SJSA1 (cell line): ENCODE measurements around the gene GNRHR. TPM values are rescaled to one million over a fixed set of nuclear protein-coding genes. Genes with fewer than 3 reads are reported as not detected.
"Not testable (repeated sequence)": the region's sequence is repeated elsewhere in the genome, so short reads cannot be mapped to it uniquely, and the experiment has no call there.

ENCODE experiments used
- DNase-seq, 2 experiments: peaks; one replicate each; pipeline ENCODE4 v3.0.0-alpha.2; 2015 to 2020; ENCODE audit warnings: low spot score in 2 of 2, low read depth in 1 of 2
- H3K27ac ChIP-seq: fragments of 250-450 bp; sonication (Bioruptor Pico); 2 replicates; pipeline ENCODE4 v1.5.1; 2020; ENCODE audit warnings: mild to moderate bottlenecking, moderate library complexity
- H3K27me3 ChIP-seq: fragments of 250-450 bp; sonication (Bioruptor Pico); replicated peaks from 2 replicates; pipeline ENCODE4 v1.5.1; 2020; ENCODE audit warnings: mild to moderate bottlenecking, moderate library complexity
- H3K36me3 ChIP-seq: fragments of 250-450 bp; sonication (Bioruptor Pico); 2 replicates; pipeline ENCODE4 v1.5.1; 2020; ENCODE audit warnings: mild to moderate bottlenecking
- H3K4me1 ChIP-seq: fragments of 250-450 bp; sonication (Bioruptor Pico); replicated peaks from 2 replicates; pipeline ENCODE4 v1.6.1; 2021; ENCODE audit warnings: mild to moderate bottlenecking
- H3K4me3 ChIP-seq: fragments of 250-450 bp; sonication (Bioruptor Pico); 2 replicates; pipeline ENCODE4 v1.5.1; 2020; ENCODE audit warnings: mild to moderate bottlenecking
- H3K9me3 ChIP-seq: fragments of 250-450 bp; sonication (Bioruptor Pico); replicated peaks from 2 replicates; pipeline ENCODE4 v1.5.1; 2020; ENCODE audit warnings: mild to moderate bottlenecking
- total RNA-seq: library from RNA; depleted of rRNA; stranded (reverse); fragments of >200 nt; shearing (Covaris generic); gene quantifications from 2 replicates; pipeline ENCODE4 v1.2.3, GENCODE V29; 2014

The GNRHR gene
- total RNA-seq, 1 experiment from 2014 or later = not detected

DNA sequence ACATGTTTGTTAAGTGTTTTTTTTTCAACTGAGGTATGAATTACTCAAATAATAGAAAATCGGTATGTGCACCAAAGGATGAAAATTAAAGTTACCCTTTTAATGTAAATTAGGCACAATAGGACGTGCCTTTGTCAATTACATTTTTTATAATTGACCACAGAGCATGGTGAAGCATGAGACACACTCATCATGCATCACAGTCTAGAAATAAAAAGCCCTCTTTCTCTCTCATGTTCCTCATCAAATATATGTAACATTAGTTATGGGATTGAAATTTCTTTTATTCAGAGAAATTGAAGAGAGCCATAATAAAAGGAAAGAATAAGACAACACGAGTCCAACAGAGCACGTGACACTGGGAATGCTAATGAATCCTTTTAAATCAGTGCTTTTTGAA is 3.5 kb downstream of the GNRHR start:
- H3K4me1 ChIP-seq = peaks cover 10% of the 10 kb centered on the region; the same call in 1 of the 2 replicates
- H3K9me3 ChIP-seq = no peaks in the 10 kb centered on the region
- H3K27me3 ChIP-seq = no peaks in the 10 kb centered on the region
- DNase-seq = no peak
- H3K4me3 ChIP-seq = no peak overlapping the region
- H3K27ac ChIP-seq = no peak overlapping the region
- H3K36me3 ChIP-seq = no peaks in the 10 kb centered on the region

DNA sequence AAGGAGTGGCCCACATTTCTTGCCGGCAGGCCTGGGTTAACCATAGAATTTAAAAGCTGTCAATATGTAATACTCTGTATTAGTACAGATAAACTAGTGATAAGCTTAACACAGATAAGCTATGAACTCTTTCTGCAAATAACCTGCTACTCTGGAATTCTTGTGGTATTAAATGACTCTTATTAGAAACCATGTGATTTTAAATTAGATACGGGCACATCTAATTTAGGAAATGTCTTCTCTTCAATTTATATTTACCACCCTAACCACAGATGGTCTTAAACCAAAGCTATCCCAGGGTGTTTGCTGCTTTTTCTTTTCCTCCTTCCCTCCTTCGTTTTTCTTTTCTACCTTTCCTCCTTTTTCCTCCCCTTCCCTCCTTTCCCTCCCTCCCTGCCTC is 4.9 kb downstream of the GNRHR start:
- Histone ChIP-seq H3K9me3 (no peaks in the 10 kb centered on the region), H3K27me3 (no peaks in the 10 kb centered on the region), H3K36me3 (no peaks in the 10 kb centered on the region), H3K27ac (no peak overlapping the region), H3K4me1 (peaks cover 10% of the 10 kb centered on the region; the same call in 1 of the 2 replicates), H3K4me3 (no peak overlapping the region)
- DNase-seq = no peak

DNA sequence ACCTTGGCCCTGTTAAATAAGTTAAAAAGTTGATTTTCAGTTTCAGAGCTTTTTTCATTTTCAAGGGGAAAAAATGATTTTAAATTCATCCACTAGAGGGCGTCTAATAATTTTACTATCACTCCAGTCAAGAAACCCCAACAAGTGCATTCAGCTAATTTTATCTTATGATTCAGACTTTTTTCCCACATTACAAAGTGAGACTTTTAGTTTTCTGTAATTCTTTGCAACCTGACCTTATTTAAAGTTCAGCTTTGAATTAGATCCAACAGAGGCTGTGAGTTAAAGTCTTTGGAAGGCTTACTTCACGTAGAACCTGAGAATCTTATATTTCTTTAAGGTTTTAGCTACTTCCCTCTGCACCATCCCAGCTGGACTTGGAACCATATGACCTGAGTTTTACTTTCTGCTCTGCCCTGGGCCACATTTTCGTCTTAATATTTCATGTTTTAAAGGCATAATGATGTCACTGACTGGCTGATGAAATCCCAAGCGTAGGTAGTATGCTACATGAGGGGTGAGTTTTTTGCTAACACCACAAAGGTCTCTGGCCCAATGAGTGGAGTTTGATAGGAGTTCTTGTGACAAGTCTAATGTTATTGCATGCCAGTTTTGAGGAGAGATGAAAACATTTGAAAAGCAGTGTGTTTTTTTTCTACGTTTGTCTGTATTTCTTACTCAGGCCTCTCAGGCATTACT is 7.2 kb downstream of the GNRHR start:
- peaks cover 10% of the 10 kb centered on the region; the same call in 1 of the 2 replicates for H3K4me1 ChIP-seq
- H3K27me3 ChIP-seq = no peaks in the 10 kb centered on the region
- H3K4me3 ChIP-seq = no peak overlapping the region
- H3K27ac ChIP-seq = no peak overlapping the region
- H3K36me3 ChIP-seq = no peaks in the 10 kb centered on the region
- DNase-seq = peak in 1 of 2 experiments; percentile 32
- H3K9me3 ChIP-seq = no peaks in the 10 kb centered on the region

DNA sequence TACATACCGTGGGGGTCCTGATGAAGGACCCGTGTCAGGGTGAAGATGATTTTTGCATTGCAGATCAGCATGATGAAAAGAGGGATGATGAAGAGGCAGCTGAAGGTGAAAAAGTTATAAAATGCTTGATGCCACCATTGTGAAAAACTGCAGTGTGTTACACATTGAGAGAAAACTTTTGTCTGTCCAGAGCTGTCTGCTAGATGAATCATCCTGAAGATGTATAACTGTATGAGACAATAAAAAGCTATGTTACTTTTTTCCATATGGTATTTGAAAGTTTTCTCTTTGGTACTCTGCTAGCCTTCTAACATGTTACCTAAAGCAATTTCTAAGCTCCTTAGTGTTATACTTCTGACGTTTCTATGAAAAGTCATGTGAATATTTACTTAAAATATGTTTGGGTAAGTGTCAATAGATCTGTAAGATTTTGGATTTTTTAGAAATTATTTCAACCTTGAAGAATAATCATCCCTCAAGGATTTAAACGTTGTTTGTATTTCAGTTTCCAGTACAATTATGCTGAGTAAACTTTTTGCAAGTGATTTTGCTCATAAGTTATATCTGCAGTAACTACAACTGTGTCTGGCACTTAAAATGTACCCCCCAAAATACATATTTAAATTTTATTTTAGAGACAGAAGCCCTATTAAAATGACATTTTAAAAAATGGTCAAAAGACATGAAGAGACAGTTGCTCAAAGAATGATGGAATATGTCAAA is 9.5 kb downstream of the GNRHR start:
- Histone ChIP-seq H3K4me1 (no peaks in the 10 kb centered on the region), H3K27ac (no peak overlapping the region), H3K36me3 (no peaks in the 10 kb centered on the region), H3K4me3 (no peak overlapping the region), H3K9me3 (no peaks in the 10 kb centered on the region), H3K27me3 (no peaks in the 10 kb centered on the region)
- no peak for DNase-seq

DNA sequence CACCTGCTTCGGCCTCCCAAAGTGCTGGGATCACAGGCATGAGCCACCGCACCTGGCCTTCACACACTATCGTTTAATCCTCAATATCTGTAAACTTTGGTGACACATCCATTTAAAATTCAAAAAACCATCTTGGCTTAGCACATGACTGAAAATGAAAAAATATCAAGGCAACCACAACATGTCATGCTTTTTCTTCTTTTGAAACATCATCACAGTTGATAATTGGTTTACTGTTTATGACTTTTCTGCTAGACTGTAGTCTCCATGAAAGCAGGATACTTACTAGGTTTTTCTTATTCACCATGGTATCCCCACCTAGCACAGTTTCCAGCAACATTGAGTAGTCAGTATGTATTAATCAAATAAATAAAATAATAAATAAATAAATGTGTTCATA is 11.0 kb downstream of the GNRHR start:
- no peak for DNase-seq
- Histone ChIP-seq H3K27ac (no peak overlapping the region), H3K9me3 (no peaks in the 10 kb centered on the region), H3K4me1 (no peaks in the 10 kb centered on the region), H3K27me3 (no peaks in the 10 kb centered on the region), H3K36me3 (no peaks in the 10 kb centered on the region), H3K4me3 (no peak overlapping the region)

DNA sequence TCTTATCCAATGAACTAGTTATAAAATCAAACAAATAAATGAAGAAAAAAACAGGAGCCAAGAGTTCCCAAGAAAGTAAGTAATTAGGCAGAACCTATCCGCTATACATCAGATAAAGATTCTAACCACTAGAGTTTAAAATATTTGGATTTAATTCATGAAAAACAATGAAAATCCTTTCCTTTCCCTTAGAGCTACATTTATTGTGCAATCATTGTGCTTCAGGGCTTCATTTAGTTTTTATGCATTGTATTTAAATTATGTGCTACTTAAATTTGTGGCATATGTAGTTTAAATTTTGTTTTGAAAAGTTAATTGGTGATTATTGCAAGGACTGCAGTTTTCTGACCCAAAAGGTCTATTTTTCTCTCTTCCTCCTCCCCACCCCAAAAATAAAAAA is 17.9 kb downstream of the GNRHR start:
- no peak for DNase-seq
- no peaks in the 10 kb centered on the region for H3K9me3 ChIP-seq
- H3K4me3 ChIP-seq = no peak overlapping the region
- no peaks in the 10 kb centered on the region for H3K27me3 ChIP-seq
- no peaks in the 10 kb centered on the region for H3K4me1 ChIP-seq
- no peaks in the 10 kb centered on the region for H3K36me3 ChIP-seq
- no peak overlapping the region for H3K27ac ChIP-seq

DNA sequence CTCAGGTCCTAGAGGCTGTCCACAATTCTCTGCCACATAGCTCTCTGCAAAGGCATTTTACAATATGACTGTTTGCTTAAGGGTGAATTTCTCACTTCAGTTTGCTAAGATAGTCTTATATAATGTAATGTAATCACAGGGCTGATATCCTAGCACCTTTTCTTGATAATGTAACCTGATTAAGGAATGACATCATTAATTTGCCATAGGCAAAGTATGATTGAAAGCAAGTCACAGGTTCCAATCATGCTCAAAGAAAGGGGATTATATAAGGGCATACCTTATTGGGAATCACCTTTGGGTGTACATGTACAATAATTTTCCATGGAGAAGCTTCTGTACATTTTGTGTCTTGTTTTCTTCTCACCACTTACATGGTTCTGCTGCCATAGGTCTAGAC is 18.9 kb downstream of the GNRHR start:
- Histone ChIP-seq H3K27ac (no peak overlapping the region), H3K9me3 (no peaks in the 10 kb centered on the region), H3K27me3 (no peaks in the 10 kb centered on the region), H3K36me3 (no peaks in the 10 kb centered on the region), H3K4me3 (no peak overlapping the region), H3K4me1 (no peaks in the 10 kb centered on the region)
- no peak for DNase-seq

DNA sequence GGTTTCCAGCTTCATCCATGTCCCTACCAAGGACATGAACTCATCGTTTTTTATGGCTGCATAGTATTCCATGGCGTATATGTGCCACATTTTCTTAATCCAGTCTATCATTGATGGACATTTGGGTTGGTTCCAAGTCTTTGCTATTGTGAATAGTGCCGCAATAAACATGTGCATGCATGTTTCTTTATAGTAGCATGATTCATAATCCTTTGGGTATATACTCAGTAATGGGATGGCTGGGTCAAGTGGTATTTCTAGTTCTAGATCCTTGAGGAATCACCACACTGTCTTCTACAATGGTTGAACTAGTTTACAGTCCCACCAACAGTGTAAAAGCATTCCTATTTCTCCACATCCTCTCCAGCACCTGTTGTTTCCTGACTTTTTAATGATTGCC is 23.7 kb downstream of the GNRHR start:
- peaks cover 11% of the 10 kb centered on the region; the same call in 1 of the 2 replicates for H3K9me3 ChIP-seq
- not testable (repeated sequence) for H3K27ac ChIP-seq, DNase-seq, H3K27me3 ChIP-seq, H3K4me1 ChIP-seq, H3K4me3 ChIP-seq, H3K36me3 ChIP-seq

DNA sequence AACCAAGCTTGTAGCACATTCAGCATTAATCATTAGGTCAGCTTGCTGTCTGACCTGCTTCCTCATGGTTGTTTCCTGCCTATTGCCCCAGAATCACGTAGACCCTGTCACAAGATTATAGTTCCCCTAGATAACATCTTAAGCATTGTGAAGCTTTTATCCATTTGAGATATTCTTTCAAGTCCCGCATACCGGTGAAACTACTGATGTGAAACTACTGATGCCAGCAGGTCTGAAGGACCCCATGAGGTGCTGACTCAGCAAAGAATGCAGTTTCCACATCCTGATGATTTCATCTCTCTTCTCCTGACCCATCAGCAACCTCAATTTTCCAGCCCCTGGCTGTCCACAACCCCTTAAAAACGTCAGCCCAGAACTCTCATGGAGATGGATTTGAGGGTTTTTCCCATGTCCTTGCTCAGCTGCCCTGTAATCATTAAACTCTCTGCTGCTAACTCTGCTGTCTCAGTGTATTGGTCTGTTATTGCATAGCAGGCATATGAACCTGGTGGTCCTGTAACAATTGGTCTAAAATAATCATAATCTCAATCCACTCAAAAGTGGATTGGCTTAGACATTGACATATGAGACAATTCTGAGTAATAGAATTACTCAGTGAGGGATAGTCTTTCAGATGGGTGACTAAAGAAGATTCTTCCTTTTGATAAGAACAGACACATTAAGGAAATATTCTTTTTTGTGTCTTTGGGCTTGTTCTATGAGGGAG is 26.9 kb downstream of the GNRHR start:
- H3K36me3 ChIP-seq = no peaks in the 10 kb centered on the region
- H3K9me3 ChIP-seq = peaks cover 11% of the 10 kb centered on the region; the same call in 1 of the 2 replicates
- no peak overlapping the region for H3K4me3 ChIP-seq
- no peak for DNase-seq
- H3K27ac ChIP-seq = no peak overlapping the region
- no peaks in the 10 kb centered on the region for H3K27me3 ChIP-seq
- peaks cover 2% of the 10 kb centered on the region for H3K4me1 ChIP-seq

DNA sequence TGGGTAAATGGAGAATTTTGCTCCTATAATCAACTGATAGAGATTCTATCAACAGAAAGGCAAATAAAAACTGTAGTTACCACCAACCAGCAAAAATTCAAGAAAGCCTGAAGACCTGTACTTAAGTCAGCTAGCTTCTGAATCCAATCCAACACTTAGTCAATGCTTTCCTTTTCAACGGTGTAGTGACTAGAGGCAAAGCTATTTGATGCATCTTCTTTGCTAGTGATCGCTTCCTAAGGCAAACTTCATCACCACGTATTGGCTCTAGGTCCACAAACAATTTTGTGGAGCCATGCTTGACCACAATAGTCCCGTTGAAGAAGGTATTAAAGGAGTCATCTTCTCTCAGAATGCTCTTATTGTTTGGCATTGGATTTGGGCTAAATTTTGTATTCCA is 28.2 kb downstream of the GNRHR start:
- Histone ChIP-seq H3K9me3 (peaks cover 11% of the 10 kb centered on the region; the same call in 1 of the 2 replicates), H3K36me3 (peaks cover 7% of the 10 kb centered on the region), H3K27me3 (no peaks in the 10 kb centered on the region), H3K4me3 (no peak overlapping the region), H3K27ac (no peak overlapping the region), H3K4me1 (peaks cover 13% of the 10 kb centered on the region)
- DNase-seq = no peak

DNA sequence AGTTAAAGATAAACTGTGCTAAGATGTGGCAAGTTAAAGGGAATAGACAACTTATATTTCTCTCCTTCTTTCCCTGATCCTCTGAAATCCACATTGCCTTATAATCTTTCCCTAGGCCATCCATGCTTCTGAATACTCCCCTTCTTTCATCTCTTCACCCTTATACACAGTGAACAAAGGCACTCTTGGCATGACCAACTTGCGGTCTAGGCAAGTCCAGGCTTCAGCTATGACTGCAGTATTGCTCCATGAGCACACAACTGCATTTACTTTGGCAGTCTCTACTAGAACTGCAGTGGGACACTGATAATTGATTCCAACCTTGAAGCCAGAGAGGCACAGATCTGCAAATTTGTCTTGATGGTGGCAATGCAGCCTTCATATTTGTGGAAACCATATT is 29.1 kb downstream of the GNRHR start:
- Histone ChIP-seq H3K27me3 (no peaks in the 10 kb centered on the region), H3K4me1 (peaks cover 13% of the 10 kb centered on the region), H3K9me3 (peaks cover 11% of the 10 kb centered on the region; the same call in 1 of the 2 replicates), H3K27ac (no peak overlapping the region), H3K36me3 (peaks cover 16% of the 10 kb centered on the region), H3K4me3 (no peak overlapping the region)
- no peak for DNase-seq

DNA sequence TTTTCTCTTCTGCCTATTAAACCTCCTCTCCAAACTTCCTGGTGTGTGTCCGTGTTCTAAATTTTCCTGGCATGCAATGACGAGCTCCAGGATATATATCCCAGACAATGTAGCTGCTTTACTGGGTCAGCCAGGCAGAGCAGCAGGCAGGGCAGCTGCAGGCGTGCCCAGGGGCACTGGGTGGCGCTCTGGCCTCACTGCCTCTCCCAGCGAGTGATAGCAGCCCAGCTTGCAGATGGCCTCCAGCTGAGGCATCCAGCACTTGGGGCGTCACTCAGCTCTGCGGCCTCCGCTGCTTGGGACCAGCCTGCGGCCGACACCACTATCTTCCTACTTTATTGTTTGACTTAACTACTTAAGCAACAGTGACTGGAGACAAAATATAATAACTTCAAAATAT is 30.2 kb downstream of the GNRHR start:
- Histone ChIP-seq H3K9me3 (peaks cover 11% of the 10 kb centered on the region; the same call in 1 of the 2 replicates), H3K27ac (no peak overlapping the region), H3K4me3 (no peak overlapping the region), H3K27me3 (no peaks in the 10 kb centered on the region), H3K36me3 (peaks cover 16% of the 10 kb centered on the region), H3K4me1 (peaks cover 13% of the 10 kb centered on the region)
- no peak for DNase-seq

DNA sequence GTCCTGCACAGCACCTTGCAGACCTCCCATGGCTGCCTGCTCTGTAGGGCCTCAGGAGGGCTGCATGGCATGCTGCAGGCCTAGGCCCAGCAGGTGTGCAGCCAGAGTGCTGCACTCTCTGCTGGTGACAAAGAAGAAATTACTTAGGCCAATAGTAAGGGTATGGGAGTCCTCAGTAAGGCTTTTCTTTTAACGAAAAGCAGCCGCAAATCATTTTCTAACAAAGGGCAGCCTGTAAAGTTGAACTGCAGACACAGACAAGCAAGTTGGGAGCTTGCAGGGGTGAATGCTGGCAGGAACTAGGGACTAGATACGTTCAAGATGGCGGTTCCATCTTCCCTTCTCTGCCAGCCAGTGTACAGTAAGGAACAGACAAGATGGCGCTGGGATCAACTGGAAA is 30.8 kb downstream of the GNRHR start:
- H3K36me3 ChIP-seq = peaks cover 16% of the 10 kb centered on the region
- no peak overlapping the region for H3K27ac ChIP-seq
- no peak for DNase-seq
- peaks cover 11% of the 10 kb centered on the region; the same call in 1 of the 2 replicates for H3K9me3 ChIP-seq
- H3K4me1 ChIP-seq = peaks cover 13% of the 10 kb centered on the region
- H3K4me3 ChIP-seq = no peak overlapping the region
- no peaks in the 10 kb centered on the region for H3K27me3 ChIP-seq
